ENCODE data around the gene PRAF2. TPM values are rescaled to one million over a fixed set of nuclear protein-coding genes. Genes with fewer than 3 reads are reported as not detected.

The PRAF2 gene
- total RNA-seq, 4 donors from 2014 or later = 2.3 to 9.5 (median 5.9) TPM

DNA sequence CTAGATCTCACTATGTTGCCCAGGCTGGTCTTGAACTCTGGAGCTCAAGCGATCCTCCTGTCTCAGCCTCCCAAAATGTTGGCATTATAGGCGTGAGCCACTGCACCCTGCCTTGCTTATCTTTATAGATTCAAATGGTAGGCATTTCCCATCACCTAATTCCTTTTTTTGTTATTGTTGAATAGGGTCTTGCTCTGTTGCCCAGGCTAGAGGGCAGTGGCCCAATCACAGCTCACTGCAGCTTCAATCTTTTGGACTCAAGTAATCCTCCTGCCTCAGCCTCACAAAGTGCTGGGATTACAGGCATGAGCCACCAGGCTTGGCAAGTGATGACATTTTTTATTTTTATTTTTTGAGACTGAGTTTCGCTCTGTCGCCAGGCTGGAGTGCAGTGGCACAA is 22.6 kb upstream of the PRAF2 start:
- no peak for DNase-seq
- Histone ChIP-seq H3K27ac (no peak overlapping the region), H3K4me1 (peaks cover 0 to 10% (median 0%) of the 10 kb centered on the region in 3 donors), H3K36me3 (no peaks in the 10 kb centered on the region), H3K4me3 (no peak overlapping the region), H3K27me3 (no peaks in the 10 kb centered on the region), H3K9me3 (no peaks in the 10 kb centered on the region)
- TF ChIP-seq, protein P1, sequence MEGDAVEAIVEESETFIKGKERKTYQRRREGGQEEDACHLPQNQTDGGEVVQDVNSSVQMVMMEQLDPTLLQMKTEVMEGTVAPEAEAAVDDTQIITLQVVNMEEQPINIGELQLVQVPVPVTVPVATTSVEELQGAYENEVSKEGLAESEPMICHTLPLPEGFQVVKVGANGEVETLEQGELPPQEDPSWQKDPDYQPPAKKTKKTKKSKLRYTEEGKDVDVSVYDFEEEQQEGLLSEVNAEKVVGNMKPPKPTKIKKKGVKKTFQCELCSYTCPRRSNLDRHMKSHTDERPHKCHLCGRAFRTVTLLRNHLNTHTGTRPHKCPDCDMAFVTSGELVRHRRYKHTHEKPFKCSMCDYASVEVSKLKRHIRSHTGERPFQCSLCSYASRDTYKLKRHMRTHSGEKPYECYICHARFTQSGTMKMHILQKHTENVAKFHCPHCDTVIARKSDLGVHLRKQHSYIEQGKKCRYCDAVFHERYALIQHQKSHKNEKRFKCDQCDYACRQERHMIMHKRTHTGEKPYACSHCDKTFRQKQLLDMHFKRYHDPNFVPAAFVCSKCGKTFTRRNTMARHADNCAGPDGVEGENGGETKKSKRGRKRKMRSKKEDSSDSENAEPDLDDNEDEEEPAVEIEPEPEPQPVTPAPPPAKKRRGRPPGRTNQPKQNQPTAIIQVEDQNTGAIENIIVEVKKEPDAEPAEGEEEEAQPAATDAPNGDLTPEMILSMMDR (IDR thresholded peaks at IDR 0.05) = no peak
- no peak for TF ChIP-seq POLR2A (IDR thresholded peaks at IDR 0.05)
- 94 to 100% methylated on average over 3 to 4 of the region's 4 CpGs for WGBS, 2 donors
- intact Hi-C loops (cut with DNase I) = no loop called here

- no peak for DNase-seq
- H3K27me3 ChIP-seq = no peaks in the 10 kb centered on the region
- no peak overlapping the region for H3K27ac ChIP-seq
- intact Hi-C loops (cut with DNase I) = no loop called here
- no peaks in the 10 kb centered on the region for H3K4me1 ChIP-seq
- 85 to 88% methylated on average over 2 of the region's 4 CpGs for WGBS, 2 donors
- no peaks in the 10 kb centered on the region for H3K9me3 ChIP-seq
- H3K36me3 ChIP-seq = no peaks in the 10 kb centered on the region
- H3K4me3 ChIP-seq = no peak overlapping the region
- TF ChIP-seq POLR2A (IDR thresholded peaks at IDR 0.05) = no peak
- TF ChIP-seq, protein P1 (IDR thresholded peaks at IDR 0.05) = no peak
These were observed 15.8 kb upstream of the PRAF2 start for GRCh38 chrX:49089553-49089952.

GRCh38 chrX:49082271-49082871 is 8.6 kb upstream of the PRAF2 start:
- DNase-seq = no peak

DNA sequence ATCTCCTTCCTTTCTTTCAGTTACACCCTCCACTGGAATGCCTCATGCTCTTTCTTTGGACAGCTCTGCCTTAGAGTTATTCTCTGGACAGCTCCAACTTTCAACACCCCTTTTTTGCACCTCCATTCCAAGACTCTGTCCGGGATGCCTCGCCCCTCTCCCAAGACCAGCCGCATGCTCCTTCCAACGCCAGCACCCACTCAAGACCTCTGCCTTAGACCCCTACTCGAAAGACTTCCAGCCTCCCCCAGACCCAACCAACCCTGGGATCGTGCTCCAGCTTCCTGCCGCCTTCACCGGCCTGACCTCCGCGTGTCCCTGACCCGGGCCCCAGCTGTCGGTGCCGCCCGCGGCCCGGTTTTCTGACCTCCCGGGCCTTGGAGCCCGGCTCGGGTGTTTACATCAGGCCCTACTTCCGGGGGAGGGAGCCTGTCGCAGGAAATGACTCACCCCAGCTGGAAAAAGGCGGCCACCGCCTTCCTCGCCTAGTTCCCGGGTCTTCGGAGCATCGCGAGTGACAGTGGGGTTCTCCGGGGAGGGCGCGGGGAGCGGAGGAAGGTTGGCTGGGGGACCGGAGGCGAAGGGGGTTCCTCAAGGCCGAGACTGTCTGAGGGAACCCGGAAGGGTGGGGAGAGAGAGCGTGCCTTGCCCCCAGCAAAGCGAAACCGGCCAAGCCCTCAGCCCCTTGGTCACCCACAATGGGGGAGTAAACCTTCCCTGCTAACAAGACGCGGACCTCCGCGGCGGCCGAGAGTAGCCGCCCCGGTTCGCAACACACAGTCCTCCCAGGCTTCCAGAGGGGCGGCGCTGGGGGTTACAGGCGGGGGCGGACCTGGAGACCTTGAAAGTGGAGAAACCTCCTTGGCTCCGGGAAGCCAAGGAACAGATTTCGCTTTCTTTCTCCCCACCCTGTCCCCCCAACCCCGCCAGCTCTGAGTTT is 6.0 kb upstream of the PRAF2 start, which contains the start of gene WDR45:
Gene WDR45 (minus strand): TSS at position 399 of the 940 bp plus-strand sequence. CDS start 1,792 bp downstream, outside the sequence.
- Histone ChIP-seq H3K9me3 (no peaks in the 10 kb centered on the region), H3K4me3 (peak within 1 kb of the TSS; percentile 52 to 74 (median 72)), H3K27ac (peak within 1 kb of the TSS; percentile 93 to 96 (median 96)), H3K4me1 (peaks cover 3 to 13% (median 6%) of the 10 kb centered on the region in 3 donors), H3K36me3 (peaks cover 0 to 31% (median 0%) of the 10 kb centered on the region in 3 donors), H3K27me3 (no peaks in the 10 kb centered on the region)
- 0 to 40% methylated on average over 5 to 22 of the region's 55 CpGs for WGBS, 2 donors
- intact Hi-C loops (cut with DNase I) = no loop called here
- peak in 3 of 4 donors; percentile 17 to 72 (median 63) for TF ChIP-seq POLR2A (IDR thresholded peaks at IDR 0.05)
- TF ChIP-seq, protein P1 (IDR thresholded peaks at IDR 0.05) = no peak
- DNase-seq = no peak

More at GRCh38 chrX:49082271-49082871, 8.6 kb upstream of the PRAF2 start:
- Histone ChIP-seq H3K4me1 (peaks cover 3 to 13% (median 6%) of the 10 kb centered on the region in 3 donors), H3K9me3 (no peaks in the 10 kb centered on the region), H3K27ac (no peak overlapping the region), H3K27me3 (no peaks in the 10 kb centered on the region), H3K4me3 (no peak overlapping the region), H3K36me3 (peaks cover 0 to 5% (median 0%) of the 10 kb centered on the region in 3 donors)
- WGBS, 2 donors = 83 to 86% methylated on average over 4 of the region's 4 CpGs
- intact Hi-C loops (cut with DNase I) = no loop called here
- no peak for TF ChIP-seq POLR2A (IDR thresholded peaks at IDR 0.05)
- TF ChIP-seq, protein P1 (IDR thresholded peaks at IDR 0.05) = no peak

GRCh38 chrX:49077941-49078340 is 4.1 kb upstream of the PRAF2 start:
- Histone ChIP-seq H3K4me3 (no peak overlapping the region), H3K27me3 (no peaks in the 10 kb centered on the region), H3K36me3 (peaks cover 0 to 33% (median 0%) of the 10 kb centered on the region in 3 donors), H3K27ac (no peak overlapping the region), H3K9me3 (no peaks in the 10 kb centered on the region), H3K4me1 (peaks cover 3 to 28% (median 11%) of the 10 kb centered on the region in 3 donors)
- 37 to 81% methylated on average over 3 to 4 of the region's 5 CpGs for WGBS, 2 donors
- intact Hi-C loops (cut with DNase I) = no loop called here
- DNase-seq = no peak
- TF ChIP-seq, protein P1 (IDR thresholded peaks at IDR 0.05) = no peak
- TF ChIP-seq POLR2A (IDR thresholded peaks at IDR 0.05) = no peak

Measured in esophagus squamous epithelium (tissue), 5 donors.